ENCODE results near the gene RALGAPB. TPM values are rescaled to one million over a fixed set of nuclear protein-coding genes. Genes with fewer than 3 reads are reported as not detected.

The RALGAPB gene
- total and polyA plus RNA-seq, 3 donors from 2014 or later, result 49.9 to 64.7 (median 52.6) TPM

DNA sequence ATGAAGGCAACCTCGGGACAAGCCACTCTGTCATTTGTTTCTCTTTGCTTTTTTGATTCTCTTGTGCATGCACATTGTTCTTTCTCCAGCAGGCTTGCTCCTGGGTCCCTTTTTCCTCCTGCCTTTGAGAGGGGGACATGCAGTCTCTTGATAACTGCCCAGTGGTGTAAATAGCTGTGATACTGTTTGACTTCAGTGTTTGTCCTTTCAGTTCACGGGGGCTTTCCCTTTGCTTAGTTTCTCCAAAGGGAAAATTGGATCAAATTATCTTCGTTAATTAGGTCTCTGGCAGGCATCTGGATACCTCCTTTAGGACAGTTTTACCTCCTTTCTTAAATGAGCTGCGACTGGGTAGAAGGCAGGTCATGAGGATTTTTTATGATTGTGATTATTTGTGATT lies 41.5 kb downstream of the RALGAPB start:
- Histone ChIP-seq H3K4me3 (no peak overlapping the region), H3K27ac (no peak overlapping the region), H3K36me3 (ENCODE audit: low read depth, missing control alignments) (no peaks in the 10 kb centered on the region), H3K9me3 (no peaks in the 10 kb centered on the region), H3K4me1 (no peaks in the 10 kb centered on the region), H3K27me3 (no peaks in the 10 kb centered on the region)
- intact Hi-C loops (cut with DNase I; ENCODE audit: low total_unique reads), result no loop called here
- no peak for TF ChIP-seq POLR2A (IDR thresholded peaks at IDR 0.05)
- TF ChIP-seq CTCF (IDR thresholded peaks at IDR 0.05), result peak in 1 of 3 experiments; percentile 15
- DNase-seq, result no peak
- 82 to 84% methylated on average over 4 of the region's 4 CpGs for WGBS, 2 donors

DNA sequence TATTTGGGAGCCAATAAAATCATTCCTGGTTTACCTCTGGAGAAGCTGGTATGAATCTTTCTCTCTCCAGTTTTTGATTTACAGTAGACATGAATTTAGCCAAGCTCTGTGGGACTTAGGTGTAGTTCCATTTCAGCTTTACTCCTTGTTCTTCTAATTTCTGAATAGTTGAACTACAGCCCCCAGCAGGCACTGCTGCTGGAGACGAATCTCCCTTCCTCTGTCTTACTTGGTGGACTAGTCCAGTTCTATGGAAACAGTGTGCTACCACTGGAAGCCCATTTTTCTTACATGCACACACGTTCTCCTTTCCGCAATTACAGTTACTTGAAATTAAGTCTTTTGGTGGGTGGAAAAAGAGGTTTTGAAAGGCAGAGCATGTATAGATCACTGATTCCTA lies 42.3 kb downstream of the RALGAPB start:
- H3K4me1 ChIP-seq, result no peaks in the 10 kb centered on the region
- intact Hi-C loops (cut with DNase I; ENCODE audit: low total_unique reads), result no loop called here
- no peaks in the 10 kb centered on the region for H3K36me3 ChIP-seq (ENCODE audit: low read depth, missing control alignments)
- DNase-seq, result no peak
- no peaks in the 10 kb centered on the region for H3K27me3 ChIP-seq
- TF ChIP-seq POLR2A (IDR thresholded peaks at IDR 0.05) (no peak), CTCF (IDR thresholded peaks at IDR 0.05) (no peak)
- H3K9me3 ChIP-seq, result no peaks in the 10 kb centered on the region
- 69% methylated on average over 3 of the region's 3 CpGs for WGBS, 2 donors
- no peak overlapping the region for H3K27ac ChIP-seq
- no peak overlapping the region for H3K4me3 ChIP-seq

- Histone ChIP-seq H3K36me3 (ENCODE audit: low read depth, missing control alignments) (no peaks in the 10 kb centered on the region), H3K4me1 (no peaks in the 10 kb centered on the region), H3K27ac (no peak overlapping the region), H3K27me3 (no peaks in the 10 kb centered on the region), H3K4me3 (no peak overlapping the region), H3K9me3 (no peaks in the 10 kb centered on the region)
- WGBS, 2 donors, result 39 to 45% methylated on average over 2 of the region's 2 CpGs
- intact Hi-C loops (cut with DNase I; ENCODE audit: low total_unique reads), result no loop called here
- no peak for TF ChIP-seq POLR2A (IDR thresholded peaks at IDR 0.05)
- TF ChIP-seq CTCF (IDR thresholded peaks at IDR 0.05), result no peak
- peak; percentile 53 for DNase-seq
Observed at GRCh38 chr20:38515631-38516030, 43.0 kb downstream of the RALGAPB start.

DNA sequence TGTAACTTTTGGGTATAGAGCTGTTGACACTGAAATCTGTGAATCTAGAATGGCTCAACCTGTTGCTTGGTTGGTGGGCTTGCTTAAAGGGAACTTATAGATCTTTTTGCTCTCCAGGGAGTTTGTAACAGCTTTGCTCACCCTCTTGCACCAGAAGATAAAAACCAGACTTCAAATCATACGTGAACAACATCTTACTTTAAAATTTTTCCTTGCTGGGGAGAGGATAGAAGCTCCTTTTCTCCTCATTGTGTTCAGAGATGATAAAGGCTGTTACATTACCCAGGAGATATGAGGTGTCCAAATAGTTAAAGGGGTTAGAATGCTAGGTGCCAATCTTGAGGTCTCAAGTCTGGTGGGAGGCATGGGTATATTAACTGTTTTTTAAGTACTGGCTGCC lies 46.8 kb downstream of the RALGAPB start:
- H3K36me3 ChIP-seq (ENCODE audit: low read depth, missing control alignments), result no peaks in the 10 kb centered on the region

More for the DNA sequence above, 46.8 kb downstream of the RALGAPB start:
- no peak overlapping the region for H3K27ac ChIP-seq
- no peaks in the 10 kb centered on the region for H3K27me3 ChIP-seq
- TF ChIP-seq POLR2A (IDR thresholded peaks at IDR 0.05) (no peak), CTCF (IDR thresholded peaks at IDR 0.05) (no peak)
- 67 to 70% methylated on average over 1 of the region's 1 CpG for WGBS, 2 donors
- H3K4me1 ChIP-seq, result no peaks in the 10 kb centered on the region
- DNase-seq, result no peak
- intact Hi-C loops (cut with DNase I; ENCODE audit: low total_unique reads), result no loop called here
- no peaks in the 10 kb centered on the region for H3K9me3 ChIP-seq
- no peak overlapping the region for H3K4me3 ChIP-seq

Data from testis (tissue), 3 donors.